ENCODE measurements around the gene CFH. TPM values are rescaled to one million over a fixed set of nuclear protein-coding genes. Genes with fewer than 3 reads are reported as not detected.

The CFH gene
- polyA plus RNA-seq, 1 of the 3 experiments (the other 2 are of a cell fraction), result 2.9 TPM

DNA sequence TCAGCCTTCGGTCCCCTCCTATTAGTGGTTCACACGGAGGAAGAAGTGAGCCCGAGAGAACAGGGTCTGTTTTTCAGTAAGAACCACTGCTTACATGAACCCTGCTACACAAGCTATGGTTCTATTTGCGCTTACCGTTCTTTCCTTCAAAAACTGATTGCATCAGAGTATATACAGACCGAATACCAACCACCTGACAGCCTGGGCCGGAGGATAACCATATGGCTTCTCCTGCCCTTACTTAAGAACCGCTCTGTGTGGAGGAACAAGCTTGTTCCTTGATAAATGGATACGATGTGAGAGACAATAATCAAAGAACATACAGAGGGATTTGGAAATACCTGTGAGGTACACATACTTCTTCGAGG lies 42.5 kb upstream of the CFH start:
- Histone ChIP-seq H3K9me2 (no peaks in the 10 kb centered on the region), H3K9ac (no peak overlapping the region), H3K4me1 (ENCODE audit: control insufficient read depth in 1 of 2, insufficient read depth in 2 of 2, low read depth in 1 of 2, low read length in 1 of 2) (peaks cover 0 to 10% of the 10 kb centered on the region in 2 experiments; a peak in 2 of 4 replicates), H3K79me2 (ENCODE audit: insufficient read depth) (no peaks in the 10 kb centered on the region), H4K20me1 (ENCODE audit: insufficient read depth) (no peaks in the 10 kb centered on the region), H2AFZ (ENCODE audit: low read depth) (peak overlapping the region; percentile 95), H3K27me3 (ENCODE audit: insufficient read depth) (no peaks in the 10 kb centered on the region), H3K36me3 (replicated peaks in 1 of 2; ENCODE audit: control insufficient read depth in 1 of 2, insufficient read depth in 2 of 2, low read length in 1 of 2) (no peaks in the 10 kb centered on the region), H3K27ac (ENCODE audit: low read depth in 2 of 2, low read length in 1 of 2) (peak overlapping the region in 1 of 2 experiments; percentile 83; a peak in 2 of 4 replicates), H3F3A (replicated peaks; ENCODE audit: insufficient read depth) (no peaks in the 10 kb centered on the region), H3K4me2 (peak overlapping the region; percentile 72; the same call in 1 of the 2 replicates), H3K4me3 (ENCODE audit: low read depth in 2 of 2, low read length in 1 of 2) (peak overlapping the region; percentile 53 to 74; a peak in 2 of 4 replicates), H3K9me3 (no peaks in the 10 kb centered on the region)
- TF ChIP-seq NRF1 (IDR thresholded peaks at IDR 0.05; ENCODE audit: low read depth, low read length), result no peak
- ChIA-PET POLR2A (interaction anchor here (0.5 to 1.0 kb wide), 5 partner anchors 8 to 752 kb away, joined by 3 to 4 read pairs (median 3); no protein-coding TSS in a partner anchor), CTCF (interaction anchor here (0.7 to 1.6 kb wide), 5 partner anchors 8 to 460 kb away, joined by 3 to 7 read pairs (median 3); no protein-coding TSS in a partner anchor)
- DNase-seq, result no peak
- WGBS (ENCODE audit: low lambda C conversion rate), result 40% methylated on average over 10 of the region's 10 CpGs

DNA sequence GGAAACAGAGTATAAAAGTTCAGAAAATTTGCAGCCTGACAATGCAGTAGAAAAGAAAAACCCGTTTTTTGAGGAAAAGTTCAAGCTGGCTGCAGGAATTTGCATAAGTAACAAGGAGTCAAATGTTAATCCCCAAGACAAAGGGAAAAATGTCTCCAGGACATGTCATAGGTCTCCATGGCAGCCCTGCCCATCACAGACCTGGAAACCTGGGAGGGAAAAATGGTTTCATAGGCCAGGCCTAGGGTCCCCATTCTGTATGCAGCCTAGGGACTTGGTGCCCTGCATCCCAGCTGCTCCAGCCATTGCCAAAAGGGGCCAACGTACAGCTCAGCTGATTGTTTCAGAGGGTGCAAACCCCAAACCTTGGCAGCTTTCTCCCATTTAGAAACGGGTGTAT lies 40.0 kb upstream of the CFH start:
- no peaks in the 10 kb centered on the region for H3K9me3 ChIP-seq
- no peaks in the 10 kb centered on the region for H4K20me1 ChIP-seq (ENCODE audit: insufficient read depth)
- no peaks in the 10 kb centered on the region for H3K27me3 ChIP-seq (ENCODE audit: insufficient read depth)
- ChIA-PET POLR2A (no interaction called here), CTCF (no interaction called here)
- no peak overlapping the region for H3K4me3 ChIP-seq (ENCODE audit: low read depth in 2 of 2, low read length in 1 of 2)
- H3K9ac ChIP-seq, result no peak overlapping the region
- no peaks in the 10 kb centered on the region for H3K79me2 ChIP-seq (ENCODE audit: insufficient read depth)
- no peak overlapping the region for H2AFZ ChIP-seq (ENCODE audit: low read depth)
- no peaks in the 10 kb centered on the region for H3K9me2 ChIP-seq
- 83% methylated on average over 2 of the region's 3 CpGs for WGBS (ENCODE audit: low lambda C conversion rate)
- TF ChIP-seq SIN3A (IDR thresholded peaks at IDR 0.05; ENCODE audit: borderline replicate concordance, low read depth, low read length), result no peak
- no peak for TF ChIP-seq NFIC (IDR thresholded peaks at IDR 0.05; ENCODE audit: borderline replicate concordance)
- no peak for TF ChIP-seq GATA2 (CRISPR knock-in tag; IDR thresholded peaks at IDR 0.05)
- TF ChIP-seq RCOR1 (IDR thresholded peaks at IDR 0.05; ENCODE audit: low read length), result no peak
- TF ChIP-seq TCF12 (IDR thresholded peaks at IDR 0.05), result no peak
- no peak for TF ChIP-seq GABPA (IDR thresholded peaks at IDR 0.05; ENCODE audit: low read depth)
- TF ChIP-seq, protein P1, sequence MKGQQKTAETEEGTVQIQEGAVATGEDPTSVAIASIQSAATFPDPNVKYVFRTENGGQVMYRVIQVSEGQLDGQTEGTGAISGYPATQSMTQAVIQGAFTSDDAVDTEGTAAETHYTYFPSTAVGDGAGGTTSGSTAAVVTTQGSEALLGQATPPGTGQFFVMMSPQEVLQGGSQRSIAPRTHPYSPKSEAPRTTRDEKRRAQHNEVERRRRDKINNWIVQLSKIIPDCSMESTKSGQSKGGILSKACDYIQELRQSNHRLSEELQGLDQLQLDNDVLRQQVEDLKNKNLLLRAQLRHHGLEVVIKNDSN (IDR thresholded peaks at IDR 0.05; ENCODE audit: borderline replicate concordance, low read depth), result no peak
- no peak overlapping the region for H3K4me2 ChIP-seq
- no peak overlapping the region for H3K27ac ChIP-seq (ENCODE audit: low read depth in 2 of 2, low read length in 1 of 2)
- peaks cover 0 to 10% of the 10 kb centered on the region in 2 experiments; a peak in 2 of 4 replicates for H3K4me1 ChIP-seq (ENCODE audit: control insufficient read depth in 1 of 2, insufficient read depth in 2 of 2, low read depth in 1 of 2, low read length in 1 of 2)
- no peaks in the 10 kb centered on the region for H3K36me3 ChIP-seq (replicated peaks in 1 of 2; ENCODE audit: control insufficient read depth in 1 of 2, insufficient read depth in 2 of 2, low read length in 1 of 2)
- no peaks in the 10 kb centered on the region for H3F3A ChIP-seq (replicated peaks; ENCODE audit: insufficient read depth)
- no peak for DNase-seq

DNA sequence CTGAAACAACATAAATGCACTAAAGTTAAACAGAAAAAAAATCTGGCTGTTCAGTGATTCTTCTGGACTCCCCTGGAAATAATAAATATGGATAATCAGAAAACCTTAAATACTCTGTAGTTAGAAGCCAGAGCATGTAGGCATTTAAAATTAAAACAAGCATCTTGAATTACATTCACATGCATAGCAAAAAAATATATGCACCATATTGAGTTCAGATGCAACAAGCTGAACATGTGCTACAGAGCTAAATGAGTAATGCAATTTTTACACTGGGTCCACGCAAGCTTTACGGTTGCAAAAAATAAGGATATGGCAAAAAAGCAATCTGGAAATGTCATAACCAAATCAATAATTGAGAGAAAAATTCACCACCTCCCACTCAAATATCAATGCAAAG lies 32.1 kb upstream of the CFH start:
- POLR2A ChIA-PET, result no interaction called here
- TF ChIP-seq RAD21 (IDR thresholded peaks at IDR 0.05; ENCODE audit: low read length), result no peak
- TF ChIP-seq YY1 (IDR thresholded peaks at IDR 0.05; ENCODE audit: low read depth), result no peak
- TF ChIP-seq TEAD4 (IDR thresholded peaks at IDR 0.05; ENCODE audit: borderline replicate concordance, insufficient read depth), result no peak
- no peak for TF ChIP-seq RCOR1 (IDR thresholded peaks at IDR 0.05; ENCODE audit: low read length)
- no peak for TF ChIP-seq TAF1 (IDR thresholded peaks at IDR 0.05; ENCODE audit: borderline replicate concordance, low read depth, low read length)
- TF ChIP-seq FOXJ3 (CRISPR knock-in tag; IDR thresholded peaks at IDR 0.05), result no peak
- no peak for TF ChIP-seq POLR2AphosphoS5 (IDR thresholded peaks at IDR 0.05; ENCODE audit: low read depth, low read length)
- TF ChIP-seq SIN3A (IDR thresholded peaks at IDR 0.05; ENCODE audit: borderline replicate concordance, low read depth, low read length), result no peak
- TF ChIP-seq TCF12 (IDR thresholded peaks at IDR 0.05), result no peak
- no peak for TF ChIP-seq MXI1 (IDR thresholded peaks at IDR 0.05; ENCODE audit: low read depth, low read length)
- TF ChIP-seq, protein P2, sequence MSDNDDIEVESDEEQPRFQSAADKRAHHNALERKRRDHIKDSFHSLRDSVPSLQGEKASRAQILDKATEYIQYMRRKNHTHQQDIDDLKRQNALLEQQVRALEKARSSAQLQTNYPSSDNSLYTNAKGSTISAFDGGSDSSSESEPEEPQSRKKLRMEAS (IDR thresholded peaks at IDR 0.05; ENCODE audit: low read depth), result no peak
- no peak for TF ChIP-seq GABPA (IDR thresholded peaks at IDR 0.05; ENCODE audit: low read depth)
- TF ChIP-seq ELF1 (IDR thresholded peaks at IDR 0.05), result no peak

More for the DNA sequence above, 32.1 kb upstream of the CFH start:
- 98% methylated on average over 2 of the region's 2 CpGs for WGBS (ENCODE audit: low lambda C conversion rate)
- Histone ChIP-seq H3K9me2 (no peaks in the 10 kb centered on the region), H3K9ac (no peak overlapping the region), H4K20me1 (ENCODE audit: insufficient read depth) (no peaks in the 10 kb centered on the region), H3K27me3 (ENCODE audit: insufficient read depth) (no peaks in the 10 kb centered on the region), H3K27ac (ENCODE audit: low read depth in 2 of 2, low read length in 1 of 2) (no peak overlapping the region), H3K79me2 (ENCODE audit: insufficient read depth) (no peaks in the 10 kb centered on the region), H2AFZ (ENCODE audit: low read depth) (no peak overlapping the region), H3K4me2 (no peak overlapping the region), H3K9me3 (no peaks in the 10 kb centered on the region), H3K4me1 (ENCODE audit: control insufficient read depth in 1 of 2, insufficient read depth in 2 of 2, low read depth in 1 of 2, low read length in 1 of 2) (no peaks in the 10 kb centered on the region), H3F3A (replicated peaks; ENCODE audit: insufficient read depth) (no peaks in the 10 kb centered on the region), H3K4me3 (ENCODE audit: low read depth in 2 of 2, low read length in 1 of 2) (no peak overlapping the region), H3K36me3 (replicated peaks in 1 of 2; ENCODE audit: control insufficient read depth in 1 of 2, insufficient read depth in 2 of 2, low read length in 1 of 2) (no peaks in the 10 kb centered on the region)
- no peak for DNase-seq
- CTCF ChIA-PET, result interaction anchor here (1.6 kb wide), 1 partner anchor 41 kb away, joined by 3 read pairs; no protein-coding TSS in a partner anchor
